Rectal smooth muscle tissue (tissue), 1 donor: ENCODE results near the gene PACRG.

Experiments
- H3K27ac ChIP-seq: one replicate; pipeline ENCODE4 v1.7.0; 2013; ENCODE audit warnings: low read depth, low read length, inconsistent platforms
- H3K27me3 ChIP-seq: one replicate; pipeline ENCODE4 v1.7.0; 2013; ENCODE audit warnings: low read length; ENCODE audit not compliant: control insufficient read depth, insufficient read depth
- H3K36me3 ChIP-seq: one replicate; pipeline ENCODE4 v1.7.0; 2013; ENCODE audit warnings: low read length; ENCODE audit not compliant: control insufficient read depth, insufficient read depth
- H3K4me1 ChIP-seq: one replicate; pipeline ENCODE4 v1.7.0; 2013; ENCODE audit warnings: low read length; ENCODE audit not compliant: control insufficient read depth, insufficient read depth
- H3K4me3 ChIP-seq: one replicate; pipeline ENCODE4 v1.7.0; 2013; ENCODE audit warnings: low read length
- H3K9ac ChIP-seq: one replicate; pipeline ENCODE4 v1.7.0; 2013; ENCODE audit warnings: low read length

The PACRG gene

DNA sequence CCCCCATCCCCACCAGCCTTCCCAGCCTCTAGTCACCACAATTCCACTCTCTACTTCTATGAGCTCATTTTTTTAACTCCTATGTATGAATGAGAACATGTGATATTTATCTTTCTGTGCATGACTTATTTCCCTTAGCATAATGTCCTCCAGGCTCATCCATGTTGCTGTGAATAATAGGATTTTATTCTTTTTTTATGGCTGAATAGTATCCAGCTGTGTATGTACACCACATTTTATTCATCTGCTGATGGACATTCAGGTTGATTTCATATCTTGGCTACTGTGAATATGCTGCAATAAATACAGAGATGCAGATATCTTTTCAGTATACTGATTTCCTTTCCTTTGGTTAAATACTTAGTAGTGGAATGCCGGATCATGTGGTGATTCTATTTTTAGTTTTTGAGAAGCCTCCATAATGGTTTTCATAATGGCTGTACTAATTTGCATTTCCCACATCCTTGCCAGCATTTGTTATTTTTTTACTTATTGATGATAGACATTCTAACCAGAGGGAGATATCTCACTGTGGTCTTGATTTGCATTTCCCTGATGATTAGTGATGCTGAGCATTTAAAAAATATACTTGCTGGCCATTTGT lies 194.9 kb downstream of the PACRG start:
- H3K27me3 ChIP-seq = no peaks in the 10 kb centered on the region
- H3K9ac ChIP-seq = no peak overlapping the region
- H3K4me3 ChIP-seq = no peak overlapping the region
- no peaks in the 10 kb centered on the region for H3K36me3 ChIP-seq
- H3K4me1 ChIP-seq = no peaks in the 10 kb centered on the region
- no peak overlapping the region for H3K27ac ChIP-seq

DNA sequence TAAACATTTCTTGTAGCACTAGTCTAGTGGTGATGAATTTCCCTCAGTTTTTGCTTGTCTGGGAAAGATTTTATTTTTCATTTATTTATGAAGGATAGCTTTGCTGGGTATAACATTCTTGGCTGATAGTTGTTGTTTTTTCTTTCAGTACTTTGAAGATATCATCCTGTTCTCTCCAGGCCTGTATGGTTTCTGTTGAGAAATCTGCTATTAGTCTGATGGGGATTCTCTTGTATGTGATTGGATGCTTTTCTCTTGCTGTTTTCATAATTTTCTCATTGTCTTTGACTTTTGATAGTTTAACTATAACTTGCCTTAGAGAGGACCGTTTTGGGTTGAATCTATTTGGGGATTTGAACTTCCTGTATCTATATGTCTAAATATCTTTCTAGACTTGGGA lies 207.1 kb downstream of the PACRG start:
- H3K27me3 ChIP-seq = no peaks in the 10 kb centered on the region
- no peaks in the 10 kb centered on the region for H3K4me1 ChIP-seq
- H3K9ac ChIP-seq = no peak overlapping the region

DNA sequence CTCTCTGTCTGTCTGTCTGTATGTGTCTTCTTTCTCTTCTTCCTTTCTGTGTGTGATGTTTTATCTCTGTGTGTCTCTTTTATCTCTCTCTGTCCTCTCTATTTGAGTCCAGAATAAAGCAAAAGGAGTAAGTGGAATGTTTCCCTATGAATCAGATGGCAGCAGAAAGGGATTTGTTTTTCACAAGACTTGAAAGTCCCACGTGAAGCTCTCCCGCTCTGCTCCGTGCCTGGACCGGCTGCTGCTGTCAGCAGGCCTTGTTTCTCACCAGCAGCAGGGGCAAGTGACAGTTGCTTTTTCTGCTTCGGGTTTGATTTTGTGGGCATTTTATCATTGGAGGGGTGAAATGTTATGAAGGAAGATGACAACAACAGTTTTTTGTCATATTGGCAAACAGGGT lies 212.7 kb downstream of the PACRG start:
- Histone ChIP-seq H3K36me3 (no peaks in the 10 kb centered on the region), H3K27ac (no peak overlapping the region), H3K4me1 (no peaks in the 10 kb centered on the region), H3K9ac (no peak overlapping the region), H3K27me3 (no peaks in the 10 kb centered on the region), H3K4me3 (no peak overlapping the region)

More for the DNA sequence above, 207.1 kb downstream of the PACRG start:
- Histone ChIP-seq H3K36me3 (no peaks in the 10 kb centered on the region), H3K4me3 (no peak overlapping the region), H3K27ac (no peak overlapping the region)

GRCh38 chr6:162941128-162941527 lies 213.4 kb downstream of the PACRG start:
- Histone ChIP-seq H3K36me3 (no peaks in the 10 kb centered on the region), H3K27me3 (no peaks in the 10 kb centered on the region), H3K27ac (no peak overlapping the region), H3K9ac (no peak overlapping the region), H3K4me3 (no peak overlapping the region), H3K4me1 (no peaks in the 10 kb centered on the region)

- H3K27me3 ChIP-seq = no peaks in the 10 kb centered on the region
- no peak overlapping the region for H3K9ac ChIP-seq
- no peaks in the 10 kb centered on the region for H3K4me1 ChIP-seq
- H3K27ac ChIP-seq = no peak overlapping the region
- H3K4me3 ChIP-seq = no peak overlapping the region
- H3K36me3 ChIP-seq = no peaks in the 10 kb centered on the region
Observed at GRCh38 chr6:162942866-162943265, 215.1 kb downstream of the PACRG start.

DNA sequence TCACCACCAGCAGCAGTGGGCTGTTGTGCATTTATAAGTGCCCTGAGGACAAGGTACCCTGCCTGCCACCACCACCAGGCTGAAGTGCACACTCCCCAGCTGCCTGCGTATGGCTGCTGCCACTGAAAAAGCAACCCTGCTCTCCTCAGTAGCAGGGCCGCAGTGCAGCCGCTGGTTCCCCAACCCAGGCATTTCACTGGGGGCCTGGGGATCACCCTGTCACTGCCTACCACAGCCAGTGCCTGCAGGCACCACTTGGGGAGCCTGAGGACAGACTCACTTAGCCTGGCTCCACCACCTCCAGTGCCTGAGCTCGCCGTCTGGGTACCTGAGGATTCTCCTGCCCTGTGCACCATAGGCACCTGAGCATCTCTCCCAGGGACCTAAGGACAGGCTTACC lies 215.6 kb downstream of the PACRG start:
- Histone ChIP-seq H3K4me3 (no peak overlapping the region), H3K9ac (no peak overlapping the region), H3K27ac (no peak overlapping the region), H3K4me1 (no peaks in the 10 kb centered on the region), H3K36me3 (no peaks in the 10 kb centered on the region), H3K27me3 (no peaks in the 10 kb centered on the region)

GRCh38 chr6:162951164-162951743 lies 223.5 kb downstream of the PACRG start:
- H3K27ac ChIP-seq = no peak overlapping the region
- H3K9ac ChIP-seq = no peak overlapping the region
- H3K36me3 ChIP-seq = no peaks in the 10 kb centered on the region
- no peak overlapping the region for H3K4me3 ChIP-seq
- no peaks in the 10 kb centered on the region for H3K4me1 ChIP-seq
- H3K27me3 ChIP-seq = no peaks in the 10 kb centered on the region

GRCh38 chr6:162952423-162952822 lies 224.6 kb downstream of the PACRG start:
- Histone ChIP-seq H3K9ac (no peak overlapping the region), H3K27me3 (no peaks in the 10 kb centered on the region), H3K27ac (no peak overlapping the region), H3K4me3 (no peak overlapping the region), H3K4me1 (no peaks in the 10 kb centered on the region), H3K36me3 (no peaks in the 10 kb centered on the region)

DNA sequence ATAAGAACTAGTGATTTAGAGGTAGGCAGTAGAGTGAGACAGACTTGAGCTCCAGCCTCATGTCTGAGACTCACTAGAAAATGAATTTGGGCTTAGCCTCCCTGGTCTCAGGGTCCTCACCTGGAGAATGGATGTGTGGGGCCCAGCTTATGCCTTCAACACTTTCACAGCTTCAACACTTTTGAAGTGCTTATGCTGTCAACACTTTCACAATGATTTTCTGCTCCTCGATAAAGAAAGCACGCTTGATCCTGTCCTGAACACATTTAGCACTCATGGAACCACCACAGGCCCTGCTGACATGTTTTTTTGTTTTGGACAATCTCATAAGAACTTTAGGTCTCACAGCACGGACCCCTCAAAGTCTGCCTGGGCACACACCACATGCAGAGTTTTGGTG lies 229.3 kb downstream of the PACRG start:
- no peak overlapping the region for H3K9ac ChIP-seq
- H3K27ac ChIP-seq = no peak overlapping the region
- no peaks in the 10 kb centered on the region for H3K36me3 ChIP-seq
- no peaks in the 10 kb centered on the region for H3K27me3 ChIP-seq
- no peaks in the 10 kb centered on the region for H3K4me1 ChIP-seq
- no peak overlapping the region for H3K4me3 ChIP-seq

DNA sequence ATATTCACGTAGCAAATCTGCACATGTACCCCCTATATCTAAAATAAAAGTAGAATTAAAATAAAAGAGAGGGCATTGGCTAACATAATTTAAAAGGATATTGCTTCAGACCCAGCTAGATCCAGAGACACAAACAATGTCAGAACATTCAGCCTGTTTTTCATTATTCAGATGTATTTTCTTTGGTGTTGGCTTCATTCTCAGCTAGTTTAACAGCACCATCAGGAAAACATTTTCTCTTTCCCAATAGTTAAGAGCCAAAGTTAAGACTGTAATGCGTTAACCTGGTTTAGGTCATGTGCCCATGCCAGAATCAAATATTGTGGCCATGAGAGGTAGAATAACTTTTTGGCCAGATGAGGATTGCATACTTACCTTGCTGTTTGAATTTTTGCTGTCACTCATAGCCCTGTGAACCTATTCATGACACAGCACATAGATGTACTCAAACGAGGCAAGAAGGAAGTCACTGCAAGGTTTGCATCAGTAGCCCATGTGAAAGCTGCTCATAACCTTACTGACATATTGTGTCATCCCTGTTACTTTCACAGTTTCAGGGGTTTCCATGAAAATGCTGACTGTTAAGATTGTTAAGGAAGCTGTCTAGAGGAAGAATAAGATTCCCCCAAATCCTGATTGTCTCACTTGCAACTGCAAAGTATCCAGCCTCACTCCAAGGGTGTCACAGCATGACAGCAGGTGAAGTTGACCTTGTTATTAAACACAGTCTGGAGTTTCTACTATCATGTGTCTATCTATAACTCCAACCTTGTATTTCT lies 233.1 kb downstream of the PACRG start:
- Histone ChIP-seq H3K4me1 (no peaks in the 10 kb centered on the region), H3K36me3 (no peaks in the 10 kb centered on the region), H3K27me3 (no peaks in the 10 kb centered on the region), H3K9ac (no peak overlapping the region), H3K27ac (no peak overlapping the region), H3K4me3 (no peak overlapping the region)

DNA sequence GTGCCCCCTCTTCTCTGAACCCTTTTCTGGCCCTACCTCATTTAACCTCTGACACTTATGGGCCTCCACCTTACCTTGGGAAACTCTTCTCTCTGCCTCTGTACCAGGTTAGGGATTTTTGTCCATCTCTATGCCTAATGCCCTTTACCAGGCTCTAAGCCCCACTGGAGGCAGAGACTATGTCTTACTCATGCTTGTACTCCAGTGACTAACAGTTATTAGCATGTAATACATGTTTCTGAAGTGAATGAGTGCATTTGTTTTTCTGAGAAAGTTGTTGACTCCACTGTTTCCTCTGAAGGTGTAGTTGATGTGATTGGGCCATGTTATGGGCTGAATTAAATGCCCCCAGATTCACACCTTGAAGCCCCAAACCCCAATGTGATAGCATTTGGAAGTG lies 234.3 kb downstream of the PACRG start:
- no peaks in the 10 kb centered on the region for H3K36me3 ChIP-seq
- no peak overlapping the region for H3K4me3 ChIP-seq
- no peak overlapping the region for H3K9ac ChIP-seq
- no peaks in the 10 kb centered on the region for H3K4me1 ChIP-seq
- no peaks in the 10 kb centered on the region for H3K27me3 ChIP-seq
- no peak overlapping the region for H3K27ac ChIP-seq

GRCh38 chr6:162963861-162964260 lies 236.1 kb downstream of the PACRG start:
- no peak overlapping the region for H3K4me3 ChIP-seq
- no peaks in the 10 kb centered on the region for H3K36me3 ChIP-seq
- H3K4me1 ChIP-seq = no peaks in the 10 kb centered on the region
- H3K27ac ChIP-seq = no peak overlapping the region
- no peaks in the 10 kb centered on the region for H3K27me3 ChIP-seq
- no peak overlapping the region for H3K9ac ChIP-seq
